ENCODE measurements around the gene ZNHIT1. TPM values are rescaled to one million over a fixed set of nuclear protein-coding genes. Genes with fewer than 3 reads are reported as not detected.

The ZNHIT1 gene
- polyA plus RNA-seq, 2 of the 4 experiments (the other 2 are of a cell fraction) = 33.2 to 55.9 TPM

DNA sequence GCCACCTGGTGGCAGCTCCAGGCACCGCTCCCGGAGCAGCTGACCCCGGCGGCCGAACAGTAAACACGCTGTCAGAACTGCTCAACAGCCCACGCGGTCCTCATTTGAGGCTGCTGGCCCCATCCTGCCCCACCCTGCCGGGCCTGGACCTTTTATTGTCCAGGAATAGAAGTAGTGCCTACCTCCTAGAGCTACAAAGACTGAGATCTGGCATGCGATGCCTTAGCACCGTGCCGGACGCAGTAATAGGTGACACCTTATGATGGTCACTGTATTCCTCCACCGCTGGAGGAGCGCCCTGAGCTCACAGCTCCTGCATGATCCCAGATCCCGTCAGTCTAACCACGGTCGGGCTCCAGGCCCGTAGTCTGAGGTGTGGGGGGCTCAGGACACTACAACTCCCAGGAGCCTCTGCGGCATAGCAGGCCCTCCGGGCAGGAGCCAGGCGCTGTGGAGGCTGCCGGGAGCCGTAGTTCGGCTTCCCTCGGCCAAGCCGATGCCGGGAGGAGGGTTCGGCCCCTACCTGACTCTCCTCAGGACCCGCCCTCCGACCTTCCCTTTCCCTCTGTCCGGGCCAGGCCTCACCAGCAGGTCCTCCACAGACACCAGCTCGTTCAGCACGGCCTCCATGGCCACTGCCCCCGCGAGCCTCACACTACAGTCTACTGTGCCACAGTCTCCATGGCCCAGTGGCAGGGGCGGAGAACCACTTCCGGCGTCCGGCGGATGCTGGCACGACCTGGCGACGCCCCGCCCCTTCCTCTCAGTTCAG lies 26.6 kb downstream of the ZNHIT1 start, which contains the start of gene FIS1:
TSS of gene FIS1 (minus strand) at position 707 of the 772 bp plus-strand sequence. CDS start at position 630, 77 bp downstream.
- peak; percentile 85 to 93 for DNase-seq (ENCODE audit: low read depth in 1 of 2, low spot score in 1 of 2)
- Histone ChIP-seq H3K4me1 (peaks cover 15% of the 10 kb centered on the region), H3K4me2 (peak within 1 kb of the TSS; percentile 96), H3K27ac (peak within 1 kb of the TSS; percentile 86 to 93), H3K9me3 (no peaks in the 10 kb centered on the region), H3K4me3 (peak within 1 kb of the TSS; percentile 88)
- ChIA-PET CTCF (interaction anchor here (0.6 to 5.3 kb wide), 32 partner anchors 10 to 350 kb away, joined by 3 to 60 read pairs (median 4); partner anchors contain the start of genes AP1S1, MUC12, PLOD3 and ZNHIT1), POLR2A (interaction anchor here (0.8 to 2.7 kb wide), 5 partner anchors 8 to 101 kb away, joined by 3 to 15 read pairs (median 6); partner anchors contain the start of genes PLOD3 and ZNHIT1)
- peak; percentile 97 to 98 for ATAC-seq
- WGBS (ENCODE audit: missing lambda C conversion rate) = 1% methylated on average over 37 of the region's 45 CpGs
- no peak for FAIRE-seq
- TF ChIP-seq, protein P1, sequence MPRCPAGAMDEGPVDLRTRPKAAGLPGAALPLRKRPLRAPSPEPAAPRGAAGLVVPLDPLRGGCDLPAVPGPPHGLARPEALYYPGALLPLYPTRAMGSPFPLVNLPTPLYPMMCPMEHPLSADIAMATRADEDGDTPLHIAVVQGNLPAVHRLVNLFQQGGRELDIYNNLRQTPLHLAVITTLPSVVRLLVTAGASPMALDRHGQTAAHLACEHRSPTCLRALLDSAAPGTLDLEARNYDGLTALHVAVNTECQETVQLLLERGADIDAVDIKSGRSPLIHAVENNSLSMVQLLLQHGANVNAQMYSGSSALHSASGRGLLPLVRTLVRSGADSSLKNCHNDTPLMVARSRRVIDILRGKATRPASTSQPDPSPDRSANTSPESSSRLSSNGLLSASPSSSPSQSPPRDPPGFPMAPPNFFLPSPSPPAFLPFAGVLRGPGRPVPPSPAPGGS (IDR thresholded peaks at IDR 0.05) = no peak
- TF ChIP-seq, protein P2, sequence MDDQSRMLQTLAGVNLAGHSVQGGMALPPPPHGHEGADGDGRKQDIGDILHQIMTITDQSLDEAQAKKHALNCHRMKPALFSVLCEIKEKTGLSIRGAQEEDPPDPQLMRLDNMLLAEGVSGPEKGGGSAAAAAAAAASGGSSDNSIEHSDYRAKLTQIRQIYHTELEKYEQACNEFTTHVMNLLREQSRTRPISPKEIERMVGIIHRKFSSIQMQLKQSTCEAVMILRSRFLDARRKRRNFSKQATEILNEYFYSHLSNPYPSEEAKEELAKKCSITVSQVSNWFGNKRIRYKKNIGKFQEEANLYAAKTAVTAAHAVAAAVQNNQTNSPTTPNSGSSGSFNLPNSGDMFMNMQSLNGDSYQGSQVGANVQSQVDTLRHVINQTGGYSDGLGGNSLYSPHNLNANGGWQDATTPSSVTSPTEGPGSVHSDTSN (IDR thresholded peaks at IDR 0.05) = peak; percentile 41; the same call in 1 of the 2 replicates
- TF ChIP-seq RAD21 (conservative IDR thresholded peaks at IDR 0.05 in 1 of 2, IDR thresholded peaks at IDR 0.05 in 1 of 2) (peak; percentile 43 to 66; a peak in 4 of 5 replicates), RCOR1 (IDR thresholded peaks at IDR 0.05; ENCODE audit: low read depth, low read length) (no peak), EHMT2 (IDR thresholded peaks at IDR 0.05; ENCODE audit: low read depth) (no peak), JUN (IDR thresholded peaks at IDR 0.05) (peak; percentile 30 to 93; a peak in 3 of 5 replicates), SMC3 (IDR thresholded peaks at IDR 0.05) (peak; percentile 78), PHF8 (IDR thresholded peaks at IDR 0.05; ENCODE audit: borderline replicate concordance, low read depth) (peak; percentile 58; the same call in 1 of the 2 replicates), TFCP2L1 (CRISPR knock-in tag; IDR thresholded peaks at IDR 0.05) (no peak), RFX5 (IDR thresholded peaks at IDR 0.05) (no peak), MYC (IDR thresholded peaks at IDR 0.05; ENCODE audit: borderline replicate concordance, low read length) (peak; percentile 4; the same call in 1 of the 2 replicates), POLR2A (IDR thresholded peaks at IDR 0.05; ENCODE audit: low read length) (no peak; the same call in 1 of the 2 replicates), RNF2 (IDR thresholded peaks at IDR 0.05; ENCODE audit: borderline replicate concordance, low read depth) (no peak), EP300 (IDR thresholded peaks at IDR 0.05) (no peak), MAFK (IDR thresholded peaks at IDR 0.05; ENCODE audit: partially characterized antibody) (no peak), POLR2AphosphoS2 (conservative IDR thresholded peaks at IDR 0.05; ENCODE audit: low read length) (no peak), NPAS2 (CRISPR knock-in tag; IDR thresholded peaks at IDR 0.05; ENCODE audit: borderline replicate concordance) (no peak), HDAC2 (IDR thresholded peaks at IDR 0.05) (peak; percentile 43; the same call in 1 of the 2 replicates), ZFP36 (IDR thresholded peaks at IDR 0.05; ENCODE audit: borderline replicate concordance, partially characterized antibody) (no peak), SREBF2 (IDR thresholded peaks at IDR 0.05) (no peak), BHLHE40 (IDR thresholded peaks at IDR 0.05; ENCODE audit: low read depth, low read length) (no peak), HOXB5 (CRISPR knock-in tag; IDR thresholded peaks at IDR 0.05) (no peak)
- TF ChIP-seq, protein P3, sequence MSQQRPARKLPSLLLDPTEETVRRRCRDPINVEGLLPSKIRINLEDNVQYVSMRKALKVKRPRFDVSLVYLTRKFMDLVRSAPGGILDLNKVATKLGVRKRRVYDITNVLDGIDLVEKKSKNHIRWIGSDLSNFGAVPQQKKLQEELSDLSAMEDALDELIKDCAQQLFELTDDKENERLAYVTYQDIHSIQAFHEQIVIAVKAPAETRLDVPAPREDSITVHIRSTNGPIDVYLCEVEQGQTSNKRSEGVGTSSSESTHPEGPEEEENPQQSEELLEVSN (IDR thresholded peaks at IDR 0.05; ENCODE audit: borderline replicate concordance, low read depth) = peak; percentile 17; the same call in 1 of the 2 replicates
- TF ChIP-seq, protein P4, sequence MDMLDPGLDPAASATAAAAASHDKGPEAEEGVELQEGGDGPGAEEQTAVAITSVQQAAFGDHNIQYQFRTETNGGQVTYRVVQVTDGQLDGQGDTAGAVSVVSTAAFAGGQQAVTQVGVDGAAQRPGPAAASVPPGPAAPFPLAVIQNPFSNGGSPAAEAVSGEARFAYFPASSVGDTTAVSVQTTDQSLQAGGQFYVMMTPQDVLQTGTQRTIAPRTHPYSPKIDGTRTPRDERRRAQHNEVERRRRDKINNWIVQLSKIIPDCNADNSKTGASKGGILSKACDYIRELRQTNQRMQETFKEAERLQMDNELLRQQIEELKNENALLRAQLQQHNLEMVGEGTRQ (IDR thresholded peaks at IDR 0.05) = 0 out of 2 replicates have a peak, but pooled peaks have one; percentile 35
- TF ChIP-seq, protein P5, sequence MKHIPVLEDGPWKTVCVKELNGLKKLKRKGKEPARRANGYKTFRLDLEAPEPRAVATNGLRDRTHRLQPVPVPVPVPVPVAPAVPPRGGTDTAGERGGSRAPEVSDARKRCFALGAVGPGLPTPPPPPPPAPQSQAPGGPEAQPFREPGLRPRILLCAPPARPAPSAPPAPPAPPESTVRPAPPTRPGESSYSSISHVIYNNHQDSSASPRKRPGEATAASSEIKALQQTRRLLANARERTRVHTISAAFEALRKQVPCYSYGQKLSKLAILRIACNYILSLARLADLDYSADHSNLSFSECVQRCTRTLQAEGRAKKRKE (CRISPR knock-in tag; IDR thresholded peaks at IDR 0.05; ENCODE audit: low read depth) = peak; percentile 70; the same call in 1 of the 2 replicates
- TF ChIP-seq, protein P6, sequence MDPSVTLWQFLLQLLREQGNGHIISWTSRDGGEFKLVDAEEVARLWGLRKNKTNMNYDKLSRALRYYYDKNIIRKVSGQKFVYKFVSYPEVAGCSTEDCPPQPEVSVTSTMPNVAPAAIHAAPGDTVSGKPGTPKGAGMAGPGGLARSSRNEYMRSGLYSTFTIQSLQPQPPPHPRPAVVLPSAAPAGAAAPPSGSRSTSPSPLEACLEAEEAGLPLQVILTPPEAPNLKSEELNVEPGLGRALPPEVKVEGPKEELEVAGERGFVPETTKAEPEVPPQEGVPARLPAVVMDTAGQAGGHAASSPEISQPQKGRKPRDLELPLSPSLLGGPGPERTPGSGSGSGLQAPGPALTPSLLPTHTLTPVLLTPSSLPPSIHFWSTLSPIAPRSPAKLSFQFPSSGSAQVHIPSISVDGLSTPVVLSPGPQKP (IDR thresholded peaks at IDR 0.05; ENCODE audit: low read depth, low read length) = no peak
- TF ChIP-seq, protein P7, sequence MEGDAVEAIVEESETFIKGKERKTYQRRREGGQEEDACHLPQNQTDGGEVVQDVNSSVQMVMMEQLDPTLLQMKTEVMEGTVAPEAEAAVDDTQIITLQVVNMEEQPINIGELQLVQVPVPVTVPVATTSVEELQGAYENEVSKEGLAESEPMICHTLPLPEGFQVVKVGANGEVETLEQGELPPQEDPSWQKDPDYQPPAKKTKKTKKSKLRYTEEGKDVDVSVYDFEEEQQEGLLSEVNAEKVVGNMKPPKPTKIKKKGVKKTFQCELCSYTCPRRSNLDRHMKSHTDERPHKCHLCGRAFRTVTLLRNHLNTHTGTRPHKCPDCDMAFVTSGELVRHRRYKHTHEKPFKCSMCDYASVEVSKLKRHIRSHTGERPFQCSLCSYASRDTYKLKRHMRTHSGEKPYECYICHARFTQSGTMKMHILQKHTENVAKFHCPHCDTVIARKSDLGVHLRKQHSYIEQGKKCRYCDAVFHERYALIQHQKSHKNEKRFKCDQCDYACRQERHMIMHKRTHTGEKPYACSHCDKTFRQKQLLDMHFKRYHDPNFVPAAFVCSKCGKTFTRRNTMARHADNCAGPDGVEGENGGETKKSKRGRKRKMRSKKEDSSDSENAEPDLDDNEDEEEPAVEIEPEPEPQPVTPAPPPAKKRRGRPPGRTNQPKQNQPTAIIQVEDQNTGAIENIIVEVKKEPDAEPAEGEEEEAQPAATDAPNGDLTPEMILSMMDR (IDR thresholded peaks at IDR 0.05) = peak; percentile 75
